ENCODE data around the gene SYNGR1.

Gene SYNGR1

GRCh38 chr22:39349967-39350726 is at the start of gene SYNGR1:
SYNGR1 (plus strand) TSS chr22:39349991; CDS start chr22:39350011, 20 bp downstream.
- DNase-seq = no peak

GRCh38 chr22:39300186-39300830 is 49.5 kb upstream of the SYNGR1 start:
- no peak for DNase-seq

- DNase-seq = no peak
These were observed 48.7 kb upstream of the SYNGR1 start for GRCh38 chr22:39301108-39301507.

- no peak for DNase-seq
These were observed 47.9 kb upstream of the SYNGR1 start for GRCh38 chr22:39301926-39302325.

- no peak for DNase-seq
These were observed 47.3 kb upstream of the SYNGR1 start for GRCh38 chr22:39302431-39302960.

- no peak for DNase-seq
These were observed 46.4 kb upstream of the SYNGR1 start for GRCh38 chr22:39303358-39303757.

GRCh38 chr22:39303892-39304671 is 45.7 kb upstream of the SYNGR1 start:
- no peak for DNase-seq

- peak; percentile 77 for DNase-seq
These were observed 43.1 kb upstream of the SYNGR1 start for GRCh38 chr22:39306456-39307361.

GRCh38 chr22:39308614-39309363 is 41.0 kb upstream of the SYNGR1 start:
- no peak for DNase-seq

- DNase-seq = no peak
These were observed 40.4 kb upstream of the SYNGR1 start for GRCh38 chr22:39309364-39309861.

- DNase-seq = no peak
These were observed 39.7 kb upstream of the SYNGR1 start for GRCh38 chr22:39309881-39310714.

- peak; percentile 80 for DNase-seq
These were observed 38.0 kb upstream of the SYNGR1 start for GRCh38 chr22:39311592-39312400.

GRCh38 chr22:39312410-39312809 is 37.4 kb upstream of the SYNGR1 start:
- no peak for DNase-seq

- DNase-seq = no peak
These were observed 36.4 kb upstream of the SYNGR1 start for GRCh38 chr22:39313258-39314001.

- DNase-seq = peak; percentile 26
These were observed 35.4 kb upstream of the SYNGR1 start for GRCh38 chr22:39314251-39314971.

GRCh38 chr22:39315389-39315788 is 34.4 kb upstream of the SYNGR1 start:
- DNase-seq = no peak

- peak; percentile 72 for DNase-seq
These were observed 33.2 kb upstream of the SYNGR1 start for GRCh38 chr22:39316440-39317083.
